Activated naive CD8-positive, alpha-beta T cell treated with anti-CD3 and anti-CD28 coated beads, Interleukin-2, amount 50 U/mL, for 24 hours (primary cell): ENCODE measurements around the gene VMP1.
A peak's percentile ranks its signal among the peaks of the same experiment; 100 is the strongest.
"Not testable (repeated sequence)": the region's sequence is repeated elsewhere in the genome, so short reads cannot be mapped to it uniquely, and the experiment has no call there.

Experiments
- ATAC-seq: fragments of 150-1000 bp; cut with Tn5 transposase; one replicate; pipeline ENCODE4 v1.10.0; 2021
- DNase-seq: peaks from one replicate; pipeline ENCODE4 v3.0.0; 2021
- H3K27ac Mint-ChIP-seq: one replicate; pipeline ENCODE4 v1.8.0; 2021; ENCODE audit warnings: mild to moderate bottlenecking, mixed read lengths
- H3K27me3 Mint-ChIP-seq: one replicate; pipeline ENCODE4 v1.8.0; 2021; ENCODE audit warnings: mixed read lengths
- H3K36me3 Mint-ChIP-seq: one replicate; pipeline ENCODE4 v1.8.0; 2021; ENCODE audit warnings: low read depth, mixed read lengths
- H3K4me1 Mint-ChIP-seq: one replicate; pipeline ENCODE4 v1.8.0; 2021; ENCODE audit warnings: mixed read lengths
- H3K4me3 Mint-ChIP-seq: one replicate; pipeline ENCODE4 v1.8.0; 2021; ENCODE audit warnings: mild to moderate bottlenecking, moderate library complexity, mixed read lengths
- H3K9me3 Mint-ChIP-seq: one replicate; pipeline ENCODE4 v1.8.0; 2021; ENCODE audit warnings: mixed read lengths

VMP1 gene

DNA sequence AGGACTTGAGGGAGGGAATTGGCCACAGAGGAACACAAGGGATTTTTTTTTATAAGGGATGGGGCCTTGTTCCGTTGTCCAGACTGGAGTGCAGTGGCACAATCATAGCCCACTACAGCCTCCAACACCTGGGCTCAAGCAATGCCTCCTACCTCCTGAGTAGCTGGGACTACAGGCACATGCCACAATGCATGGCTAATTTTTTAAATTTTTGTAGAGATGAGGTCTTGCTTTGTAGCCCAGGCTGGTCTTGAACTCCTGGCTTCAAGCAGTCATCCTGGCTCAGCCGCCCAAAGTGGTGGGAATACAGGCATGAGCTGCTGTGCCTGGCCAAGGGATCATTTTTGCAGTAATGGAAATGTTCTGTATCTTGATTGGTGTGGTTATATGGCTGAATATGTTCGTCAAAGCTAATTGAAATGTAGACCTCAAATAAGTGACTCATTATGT, 56.9 kb downstream of the VMP1 start:
- Mint-ChIP-seq H3K4me1 (peaks cover 82% of the 10 kb centered on the region), H3K27me3 (no peaks in the 10 kb centered on the region), H3K36me3 (peaks cover 43% of the 10 kb centered on the region), H3K27ac (peak overlapping the region; percentile 97), H3K9me3 (peaks cover 4% of the 10 kb centered on the region), H3K4me3 (peak overlapping the region; percentile 62)
- peak; percentile 49 for DNase-seq
- peak; percentile 42 for ATAC-seq

DNA sequence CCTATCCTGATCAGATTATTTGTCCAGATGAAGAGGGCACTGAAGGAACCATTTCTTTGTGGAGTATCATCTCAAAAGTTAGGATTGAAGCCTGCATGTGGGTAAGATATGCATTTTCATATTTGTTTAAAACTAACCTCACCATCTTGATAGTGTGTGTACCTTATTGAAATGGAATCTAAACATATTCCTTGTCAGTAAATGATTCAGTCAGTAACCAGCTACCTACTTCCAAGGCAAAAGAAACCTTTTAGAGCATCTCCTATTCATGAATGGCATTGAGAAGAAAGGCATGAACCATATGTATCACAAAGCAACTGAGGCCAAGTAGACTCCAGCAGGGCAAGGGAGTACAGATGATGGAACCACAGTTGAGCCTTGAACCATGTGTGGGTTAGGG, 57.6 kb downstream of the VMP1 start:
- Mint-ChIP-seq H3K27ac (peak overlapping the region; percentile 97), H3K36me3 (peaks cover 38% of the 10 kb centered on the region), H3K9me3 (no peaks in the 10 kb centered on the region), H3K4me3 (peak overlapping the region; percentile 62), H3K4me1 (peaks cover 80% of the 10 kb centered on the region), H3K27me3 (no peaks in the 10 kb centered on the region)
- ATAC-seq (no peak), DNase-seq (no peak)

DNA sequence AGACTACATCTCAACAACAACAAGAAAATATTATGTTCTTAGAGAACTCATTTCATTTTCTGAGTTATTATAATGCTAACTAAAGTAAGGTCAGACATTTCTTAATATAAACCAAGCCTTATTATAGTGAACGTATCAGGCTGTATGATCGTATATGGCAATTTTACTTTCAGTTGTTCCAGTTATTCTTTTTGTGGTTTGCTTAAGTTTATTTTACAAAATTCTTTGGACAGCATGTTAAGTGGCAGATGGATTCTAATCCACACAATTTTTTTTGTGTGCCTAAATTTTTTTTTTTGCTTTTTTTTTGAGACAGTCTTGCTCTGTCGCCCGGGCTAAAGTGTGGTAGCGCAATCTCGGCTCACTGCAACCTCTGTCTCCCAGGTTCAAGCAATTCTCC, 59.0 kb downstream of the VMP1 start:
- H3K4me3 Mint-ChIP-seq: peak overlapping the region; percentile 46
- H3K4me1 Mint-ChIP-seq: peaks cover 74% of the 10 kb centered on the region
- DNase-seq (no peak), ATAC-seq (no peak)
- H3K27ac Mint-ChIP-seq: peak overlapping the region; percentile 71
- no peaks in the 10 kb centered on the region for H3K9me3 Mint-ChIP-seq
- H3K27me3 Mint-ChIP-seq: no peaks in the 10 kb centered on the region
- H3K36me3 Mint-ChIP-seq: peaks cover 29% of the 10 kb centered on the region

DNA sequence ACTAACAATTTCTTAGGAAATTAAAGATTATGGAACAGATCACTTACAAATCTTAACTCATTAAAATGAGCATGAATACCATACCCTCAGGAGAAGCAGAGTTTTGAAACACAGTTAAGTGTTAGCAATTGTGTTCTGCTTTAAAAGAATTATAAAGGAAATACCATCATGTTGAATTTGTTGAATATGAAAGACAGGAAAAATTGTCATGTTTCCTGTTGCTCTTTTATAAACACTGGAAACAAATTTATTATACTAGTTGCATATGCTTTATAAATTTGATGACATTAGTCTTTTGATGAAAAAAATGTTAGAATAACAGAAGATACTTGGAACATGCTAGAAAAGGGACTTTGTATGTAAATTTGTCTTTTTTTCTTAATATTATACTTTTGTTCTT, 59.7 kb downstream of the VMP1 start:
- no peaks in the 10 kb centered on the region for H3K27me3 Mint-ChIP-seq
- ATAC-seq (no peak), DNase-seq (no peak)
- peaks cover 68% of the 10 kb centered on the region for H3K4me1 Mint-ChIP-seq
- peaks cover 30% of the 10 kb centered on the region for H3K36me3 Mint-ChIP-seq
- peak overlapping the region; percentile 71 for H3K27ac Mint-ChIP-seq
- H3K4me3 Mint-ChIP-seq: peak overlapping the region; percentile 46
- no peaks in the 10 kb centered on the region for H3K9me3 Mint-ChIP-seq

DNA sequence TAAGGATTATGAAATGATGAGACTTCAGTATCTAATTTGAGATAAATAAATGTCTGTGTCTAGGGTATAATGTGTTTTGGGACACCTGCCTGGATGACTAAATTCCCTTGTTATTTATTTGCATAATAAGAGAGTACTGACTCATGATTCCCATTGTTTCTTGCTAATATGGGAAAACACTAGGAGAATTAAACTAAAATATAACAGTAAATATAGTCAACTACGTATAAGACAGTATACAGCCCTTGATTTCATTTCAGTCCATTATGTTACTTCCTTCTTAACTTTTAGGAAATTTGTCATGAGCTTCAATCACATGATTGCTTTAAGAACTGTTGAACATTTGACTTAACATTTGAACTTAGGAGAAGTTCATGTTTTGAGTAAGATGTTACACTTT, 62.4 kb downstream of the VMP1 start:
- no peak for ATAC-seq
- Mint-ChIP-seq H3K9me3 (no peaks in the 10 kb centered on the region), H3K36me3 (peaks cover 43% of the 10 kb centered on the region), H3K4me1 (peaks cover 47% of the 10 kb centered on the region), H3K27me3 (no peaks in the 10 kb centered on the region), H3K27ac (peak overlapping the region; percentile 64), H3K4me3 (no peak overlapping the region)
- no peak for DNase-seq

DNA sequence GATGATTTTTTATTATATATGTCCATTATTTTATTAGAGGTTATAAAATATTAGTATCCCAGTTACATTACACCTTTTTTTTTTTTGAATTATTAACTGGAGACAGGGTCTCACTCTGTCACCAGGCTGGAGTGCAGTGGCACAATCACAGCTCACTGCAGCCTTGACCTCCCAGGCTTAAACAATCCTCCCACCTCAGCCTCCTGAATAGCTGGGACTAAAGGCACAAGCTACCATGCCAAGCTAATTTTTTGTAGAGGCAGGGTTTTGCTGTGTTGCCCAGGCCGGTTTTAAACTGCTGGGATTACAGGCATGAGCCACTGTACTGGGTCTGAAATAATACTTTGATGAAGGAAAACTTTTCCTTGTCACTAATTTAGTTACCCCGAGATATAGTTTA, 63.6 kb downstream of the VMP1 start:
- Mint-ChIP-seq H3K4me3 (no peak overlapping the region), H3K9me3 (no peaks in the 10 kb centered on the region), H3K27me3 (no peaks in the 10 kb centered on the region), H3K27ac (no peak overlapping the region), H3K36me3 (peaks cover 45% of the 10 kb centered on the region), H3K4me1 (peaks cover 39% of the 10 kb centered on the region)
- no peak for ATAC-seq
- no peak for DNase-seq

DNA sequence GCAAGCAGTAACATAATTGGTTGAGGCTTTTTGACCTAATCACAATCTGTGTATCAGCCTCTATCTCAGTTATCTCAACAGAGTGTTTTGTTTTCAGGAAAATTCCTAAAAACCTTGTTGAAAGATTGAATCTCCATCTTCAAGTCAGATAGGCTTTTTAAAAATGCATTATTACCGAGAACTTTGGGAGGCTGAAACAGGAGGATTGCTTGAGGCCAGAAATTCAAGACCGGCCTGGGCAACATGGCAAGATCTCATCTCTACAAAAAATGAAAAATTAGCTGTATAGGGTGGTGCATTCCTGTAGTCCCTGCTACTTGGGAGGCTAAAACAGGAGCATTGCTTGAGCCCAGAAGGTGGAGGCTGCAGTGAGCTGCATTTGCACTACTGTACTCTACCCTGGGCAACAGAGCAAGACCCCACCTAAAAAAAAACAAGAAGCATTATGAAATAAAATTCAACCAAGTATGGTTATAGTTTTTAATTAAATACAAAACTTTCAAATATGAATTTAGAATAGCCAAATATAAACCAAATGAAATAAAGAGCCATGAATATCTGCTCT, 68.4 kb downstream of the VMP1 start:
- Mint-ChIP-seq H3K36me3 (peaks cover 67% of the 10 kb centered on the region), H3K4me3 (no peak overlapping the region)
- no peak for ATAC-seq

DNA sequence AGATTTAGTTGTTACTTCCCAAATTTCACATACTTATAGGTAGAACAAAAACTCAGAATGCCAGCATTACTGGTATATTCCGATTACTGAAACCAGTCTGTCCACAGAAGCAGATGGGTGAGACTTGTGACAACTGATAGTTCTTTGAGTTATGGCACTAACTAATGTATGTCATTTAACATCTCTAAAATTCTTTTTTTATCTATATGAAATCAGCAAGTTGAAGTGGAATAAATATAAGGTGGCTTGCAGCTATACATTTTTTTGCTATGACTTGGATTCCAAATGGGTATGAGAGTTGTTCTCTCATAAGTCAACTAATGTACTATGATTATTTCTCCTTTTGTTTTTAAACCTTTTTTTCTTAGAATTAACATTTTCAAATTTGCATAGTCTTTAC, 69.1 kb downstream of the VMP1 start:
- H3K27ac Mint-ChIP-seq: peak overlapping the region; percentile 90
- H3K27me3 Mint-ChIP-seq: no peaks in the 10 kb centered on the region
- ATAC-seq: no peak
- H3K4me3 Mint-ChIP-seq: no peak overlapping the region
- H3K4me1 Mint-ChIP-seq: peaks cover 44% of the 10 kb centered on the region
- H3K9me3 Mint-ChIP-seq: peaks cover 7% of the 10 kb centered on the region
- no peak for DNase-seq
- H3K36me3 Mint-ChIP-seq: peaks cover 68% of the 10 kb centered on the region

More for the DNA sequence above, 68.4 kb downstream of the VMP1 start:
- H3K4me1 Mint-ChIP-seq: peaks cover 42% of the 10 kb centered on the region
- no peak for DNase-seq
- peaks cover 7% of the 10 kb centered on the region for H3K9me3 Mint-ChIP-seq
- peak overlapping the region; percentile 54 for H3K27ac Mint-ChIP-seq
- H3K27me3 Mint-ChIP-seq: no peaks in the 10 kb centered on the region

DNA sequence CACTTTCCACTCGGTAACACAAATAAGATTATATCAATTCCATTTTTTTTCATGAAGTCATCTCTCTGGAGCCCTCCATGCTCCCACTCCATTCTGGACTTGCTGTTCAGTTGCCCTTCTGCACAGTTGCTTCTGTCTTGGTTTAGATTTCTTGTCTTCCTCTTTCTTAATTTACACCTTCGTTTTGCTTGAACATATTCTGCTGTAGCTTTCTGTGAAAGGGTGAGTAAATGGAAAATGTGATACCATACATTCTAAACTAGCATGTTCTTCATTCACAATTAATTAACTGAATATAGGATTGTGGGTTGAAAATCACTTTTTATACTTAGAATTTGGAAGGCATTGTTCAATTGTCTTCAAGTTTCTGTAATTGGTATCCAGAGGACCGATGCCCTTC, 69.6 kb downstream of the VMP1 start:
- Mint-ChIP-seq H3K27me3 (no peaks in the 10 kb centered on the region), H3K27ac (peak overlapping the region; percentile 90), H3K4me1 (peaks cover 47% of the 10 kb centered on the region), H3K36me3 (peaks cover 68% of the 10 kb centered on the region), H3K9me3 (peaks cover 7% of the 10 kb centered on the region), H3K4me3 (no peak overlapping the region)
- ATAC-seq (peak; percentile 38), DNase-seq (no peak)

DNA sequence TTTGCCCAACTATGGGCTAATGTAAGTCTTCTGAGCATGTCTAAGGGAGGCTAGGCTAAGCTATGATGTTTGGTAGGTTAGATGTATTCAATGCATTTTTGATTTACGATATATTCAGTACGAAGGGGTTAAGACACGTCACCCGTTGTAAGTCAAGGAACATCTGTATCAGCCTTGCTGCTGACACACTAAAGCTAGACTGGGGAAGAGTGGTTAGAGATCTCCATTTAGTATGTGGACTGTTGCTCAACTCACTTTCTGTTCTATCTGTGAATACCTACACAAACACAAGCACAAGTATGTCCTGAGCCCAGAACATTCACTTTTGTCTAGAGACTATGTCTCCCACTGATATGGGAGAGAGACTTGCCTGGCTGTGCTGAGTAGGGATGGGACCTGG, 71.5 kb downstream of the VMP1 start:
- Mint-ChIP-seq H3K4me3 (no peak overlapping the region), H3K9me3 (peaks cover 7% of the 10 kb centered on the region), H3K36me3 (peaks cover 68% of the 10 kb centered on the region), H3K4me1 (peaks cover 62% of the 10 kb centered on the region), H3K27me3 (no peaks in the 10 kb centered on the region), H3K27ac (peak overlapping the region; percentile 90)
- ATAC-seq: peak; percentile 20
- no peak for DNase-seq

DNA sequence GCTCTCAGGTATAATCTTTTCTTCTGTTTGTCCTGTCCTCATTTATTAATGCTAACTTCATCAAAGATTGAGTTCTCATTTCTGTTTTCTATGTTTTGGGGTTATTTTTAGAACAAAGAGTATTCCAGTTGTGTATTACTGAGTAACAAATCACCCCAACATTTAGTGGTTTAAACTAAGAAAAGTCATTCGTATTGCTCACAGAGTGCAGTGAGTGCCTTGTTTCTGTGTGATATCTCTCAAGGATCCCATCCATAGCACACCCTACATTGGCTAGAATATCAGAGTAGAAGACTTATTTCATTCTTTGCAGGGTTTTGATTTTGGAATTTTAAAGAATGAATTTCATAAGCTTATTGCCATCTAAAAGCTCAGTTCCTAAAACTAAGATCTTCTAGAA, 72.1 kb downstream of the VMP1 start:
- H3K4me1 Mint-ChIP-seq: peaks cover 68% of the 10 kb centered on the region
- no peak overlapping the region for H3K4me3 Mint-ChIP-seq
- H3K36me3 Mint-ChIP-seq: peaks cover 64% of the 10 kb centered on the region
- H3K27me3 Mint-ChIP-seq: no peaks in the 10 kb centered on the region
- no peak for DNase-seq
- H3K9me3 Mint-ChIP-seq: peaks cover 7% of the 10 kb centered on the region
- H3K27ac Mint-ChIP-seq: peak overlapping the region; percentile 90
- ATAC-seq: peak; percentile 50

DNA sequence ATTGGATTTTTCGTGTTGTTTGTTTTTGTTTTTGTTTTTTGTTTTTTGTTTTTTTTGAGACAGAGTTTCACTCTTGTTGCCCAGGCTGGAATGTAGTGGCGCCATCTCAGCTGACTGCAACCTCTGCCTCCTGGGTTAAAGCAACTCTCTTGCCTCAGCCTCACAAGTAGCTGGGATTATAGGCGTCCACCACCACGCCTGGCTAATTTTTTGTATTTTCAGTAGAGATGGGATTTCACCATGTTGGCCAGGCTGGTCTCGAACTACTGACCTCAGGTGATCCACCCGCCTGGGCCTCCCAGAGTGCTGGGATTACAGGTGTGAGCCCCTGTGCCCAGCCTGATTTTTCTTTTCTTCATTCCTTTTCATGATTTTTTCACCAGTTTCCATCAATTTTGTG, 73.1 kb downstream of the VMP1 start:
- H3K4me1 Mint-ChIP-seq: peaks cover 76% of the 10 kb centered on the region

DNA sequence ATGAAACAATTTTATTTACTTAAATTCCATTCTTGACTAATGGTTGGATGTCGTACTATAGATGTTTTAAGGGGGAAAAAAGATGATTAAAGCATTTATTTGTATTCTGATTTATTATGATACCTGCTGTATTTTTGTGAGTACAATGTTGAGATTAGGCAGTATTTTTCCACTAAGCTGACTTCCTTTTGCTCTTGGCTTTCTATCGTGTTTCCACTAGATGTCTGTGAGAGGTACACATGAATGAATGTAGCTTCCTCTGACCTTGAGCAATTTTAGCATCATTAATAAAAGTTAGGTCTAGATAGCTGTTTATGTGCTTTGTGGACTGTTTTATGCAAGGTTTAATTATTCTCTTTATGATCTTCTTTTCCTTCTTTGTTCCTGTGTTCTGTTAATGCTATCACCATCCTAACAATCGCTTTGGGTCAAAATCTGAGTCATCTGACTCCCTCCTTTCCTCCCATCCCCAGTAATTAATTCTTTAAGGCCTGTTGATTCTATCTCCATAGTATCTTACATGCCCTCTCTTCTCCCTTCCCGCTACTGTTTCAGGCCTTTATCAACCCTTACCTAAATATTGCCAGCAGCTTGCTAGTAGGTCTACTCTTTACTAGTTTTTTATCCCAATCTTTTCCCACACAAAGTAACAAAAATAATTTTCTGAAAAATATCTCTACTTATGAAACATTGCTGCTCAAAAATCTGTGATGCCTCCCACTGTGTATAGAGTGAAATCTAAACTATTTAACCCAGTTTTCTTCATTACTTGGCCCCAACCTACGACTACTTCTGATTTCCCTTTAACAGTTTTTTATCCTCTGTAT, 76.0 kb downstream of the VMP1 start:
- peak overlapping the region; percentile 100 for H3K27ac Mint-ChIP-seq
- DNase-seq (no peak), ATAC-seq (no peak)
- peaks cover 85% of the 10 kb centered on the region for H3K4me1 Mint-ChIP-seq
- H3K36me3 Mint-ChIP-seq: peaks cover 41% of the 10 kb centered on the region
- no peaks in the 10 kb centered on the region for H3K9me3 Mint-ChIP-seq
- H3K4me3 Mint-ChIP-seq: peak overlapping the region; percentile 75
- H3K27me3 Mint-ChIP-seq: peaks cover 3% of the 10 kb centered on the region

More for the DNA sequence above, 73.1 kb downstream of the VMP1 start:
- Mint-ChIP-seq H3K36me3 (peaks cover 59% of the 10 kb centered on the region), H3K27ac (peak overlapping the region; percentile 90)
- not testable (repeated sequence) for H3K9me3 Mint-ChIP-seq, ATAC-seq, H3K4me3 Mint-ChIP-seq, H3K27me3 Mint-ChIP-seq, DNase-seq

DNA sequence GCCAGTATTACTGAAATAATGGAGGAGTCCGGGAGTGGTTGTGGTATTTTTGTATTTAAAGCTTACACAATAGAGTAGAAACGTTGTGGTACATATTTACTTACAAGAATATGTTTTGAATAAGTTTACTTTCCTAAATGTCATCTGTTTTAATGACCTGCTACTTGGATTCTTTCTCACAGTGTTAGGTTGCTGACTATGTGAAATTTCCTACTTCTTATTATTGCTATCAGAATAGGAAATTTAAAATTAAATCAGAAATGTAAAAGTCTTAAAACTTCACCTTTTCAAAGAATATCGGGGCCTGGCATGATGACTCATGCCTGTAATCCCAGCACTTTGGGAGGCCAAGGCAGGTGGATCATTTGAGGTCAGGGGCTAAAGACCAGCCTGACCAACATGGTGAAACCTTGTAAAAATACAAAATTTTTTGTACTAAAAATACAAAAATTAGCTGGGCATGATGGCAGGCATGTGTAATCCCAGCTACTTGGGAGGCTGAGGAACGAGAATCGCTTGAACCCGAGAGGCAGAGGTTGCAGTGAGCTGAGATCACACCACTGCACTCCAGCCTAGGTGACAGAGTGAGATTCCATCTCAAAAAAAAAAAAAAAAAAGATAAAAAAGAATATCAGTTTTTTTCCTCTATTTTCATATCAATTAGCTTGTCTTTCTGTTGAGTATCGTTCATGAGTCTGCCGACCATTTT, 77.8 kb downstream of the VMP1 start:
- peak overlapping the region; percentile 60 for H3K4me3 Mint-ChIP-seq
- ATAC-seq (no peak), DNase-seq (no peak)
- H3K9me3 Mint-ChIP-seq: no peaks in the 10 kb centered on the region
- H3K27ac Mint-ChIP-seq: peak overlapping the region; percentile 100
- peaks cover 77% of the 10 kb centered on the region for H3K4me1 Mint-ChIP-seq
- H3K27me3 Mint-ChIP-seq: peaks cover 3% of the 10 kb centered on the region
- peaks cover 29% of the 10 kb centered on the region for H3K36me3 Mint-ChIP-seq

DNA sequence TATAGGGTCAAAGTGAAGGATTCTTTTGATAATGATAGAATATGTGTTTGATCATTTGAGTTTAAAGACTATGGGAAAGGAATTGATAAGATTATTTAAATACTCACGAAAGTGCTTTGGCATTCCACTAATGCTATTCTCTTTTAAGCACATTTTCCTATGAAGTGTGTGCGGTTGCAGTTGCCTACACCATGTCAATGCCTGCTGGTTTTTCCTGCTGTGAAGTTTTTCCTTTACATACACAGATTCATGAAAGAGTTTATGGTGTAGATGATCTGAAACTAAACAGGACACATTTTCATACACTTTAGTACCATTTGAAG, 78.7 kb downstream of the VMP1 start:
- DNase-seq (no peak), ATAC-seq (peak; percentile 81)
- Mint-ChIP-seq H3K4me1 (peaks cover 75% of the 10 kb centered on the region), H3K27ac (peak overlapping the region; percentile 100), H3K4me3 (peak overlapping the region; percentile 70), H3K36me3 (peaks cover 26% of the 10 kb centered on the region), H3K27me3 (peaks cover 3% of the 10 kb centered on the region), H3K9me3 (no peaks in the 10 kb centered on the region)
